Liver (tissue), 9 donors: ENCODE measurements around the gene TMEM101. TPM values are rescaled to one million over a fixed set of nuclear protein-coding genes. Genes with fewer than 3 reads are reported as not detected.

ENCODE experiments used
- DNase-seq: peaks from one replicate; pipeline ENCODE4 v3.0.0-alpha.2; 2017; ENCODE audit warnings: low spot score
- H3K27ac ChIP-seq, 2 donors: one replicate each; pipeline ENCODE4 v1.7.0; 2013; ENCODE audit warnings: inconsistent platforms in 2 of 2, low read length in 2 of 2, control low read depth in 1 of 2, low read depth in 1 of 2, mild to moderate bottlenecking in 1 of 2
- H3K27me3 ChIP-seq, 4 donors: one replicate each; pipeline versions ENCODE4 v1.6.1 to v1.7.0; 2013; ENCODE audit warnings: low read length in 3 of 4, inconsistent platforms in 1 of 4, mild to moderate bottlenecking in 1 of 4, moderate library complexity in 1 of 4; ENCODE audit not compliant: control insufficient read depth in 4 of 4, insufficient read depth in 4 of 4
- H3K36me3 ChIP-seq, 4 donors: one replicate each; pipeline versions ENCODE4 v1.6.1 to v1.7.0; 2013; ENCODE audit warnings: low read length in 3 of 4, mild to moderate bottlenecking in 3 of 4, low read depth in 1 of 4, moderate library complexity in 1 of 4; ENCODE audit not compliant: control insufficient read depth in 4 of 4, insufficient read depth in 3 of 4
- H3K4me1 ChIP-seq, 4 donors: one replicate each; pipeline versions ENCODE4 v1.6.1 to v1.7.0; 2013; ENCODE audit warnings: low read length in 3 of 4, mild to moderate bottlenecking in 3 of 4, moderate library complexity in 1 of 4; ENCODE audit not compliant: control insufficient read depth in 4 of 4, insufficient read depth in 4 of 4
- H3K4me3 ChIP-seq, 3 donors: one replicate each; pipeline versions ENCODE4 v1.6.1 to v1.7.0; 2013; ENCODE audit warnings: low read length in 3 of 3, control low read depth in 1 of 3, low read depth in 1 of 3, mild to moderate bottlenecking in 1 of 3
- H3K9ac ChIP-seq, 2 donors: one replicate each; pipeline ENCODE4 v1.7.0; 2013; ENCODE audit warnings: low read length in 2 of 2, mild to moderate bottlenecking in 2 of 2, moderate library complexity in 2 of 2, control low read depth in 1 of 2, low read depth in 1 of 2
- H3K9me3 ChIP-seq, 4 donors: one replicate each; pipeline versions ENCODE4 v1.6.1 to v1.7.0; 2013; ENCODE audit warnings: low read length in 3 of 4; ENCODE audit not compliant: control insufficient read depth in 4 of 4
- ATF3 ChIP-seq: IDR thresholded peaks from 2 replicates; pipeline ENCODE4 v1.6.1; 2016; ENCODE audit warnings: antibody characterized with exemption
- CTCF ChIP-seq: fragments of 150-350 bp; IDR thresholded peaks from 2 replicates; pipeline ENCODE4 v1.5.1; 2017; ENCODE audit warnings: improper control_type of control experiment, low read depth, low read length; ENCODE audit not compliant: missing input control
- EGR1 ChIP-seq, 2 donors: IDR thresholded peaks; 2 replicates each; pipeline ENCODE4 v1.6.1; 2016 to 2018; ENCODE audit warnings: antibody characterized with exemption in 2 of 2, low read depth in 2 of 2
- FOXA1 ChIP-seq: IDR thresholded peaks from 2 replicates; pipeline ENCODE4 v1.6.1; 2016; ENCODE audit warnings: antibody characterized with exemption
- FOXA2 ChIP-seq: IDR thresholded peaks from 2 replicates; pipeline ENCODE4 v1.6.1; 2016; ENCODE audit warnings: antibody characterized with exemption
- GABPA ChIP-seq, 2 donors: IDR thresholded peaks in 1 of 2; conservative IDR thresholded peaks in 1 of 2; 2 replicates each; pipeline ENCODE4 v1.6.1; 2016; ENCODE audit warnings: antibody characterized with exemption in 2 of 2, mild to moderate bottlenecking in 1 of 2, moderate library complexity in 1 of 2
- HNF4A ChIP-seq, 2 donors: conservative IDR thresholded peaks; 2 replicates each; pipeline ENCODE4 v1.6.1; 2016; ENCODE audit warnings: antibody characterized with exemption in 2 of 2, mild to moderate bottlenecking in 2 of 2
- HNF4G ChIP-seq: IDR thresholded peaks from 2 replicates; pipeline ENCODE4 v1.6.1; 2016; ENCODE audit warnings: antibody characterized with exemption
- JUND ChIP-seq, 2 donors: IDR thresholded peaks; 2 replicates each; pipeline ENCODE4 v1.6.1; 2016; ENCODE audit warnings: antibody characterized with exemption in 2 of 2
- MAX ChIP-seq: IDR thresholded peaks from 2 replicates; pipeline ENCODE4 v1.6.1; 2016; ENCODE audit warnings: antibody characterized with exemption
- NR2F2 ChIP-seq: IDR thresholded peaks from 2 replicates; pipeline ENCODE4 v1.6.1; 2016; ENCODE audit warnings: antibody characterized with exemption
- RAD21 ChIP-seq, 2 donors: IDR thresholded peaks; 2 replicates each; pipeline ENCODE4 v1.6.1; 2016; ENCODE audit warnings: antibody characterized with exemption in 2 of 2, mild to moderate bottlenecking in 2 of 2
- REST ChIP-seq: IDR thresholded peaks from 2 replicates; pipeline ENCODE4 v1.6.1; 2016; ENCODE audit warnings: antibody characterized with exemption, mild to moderate bottlenecking
- RXRA ChIP-seq, 2 donors: IDR thresholded peaks; 2 replicates each; pipeline ENCODE4 v1.6.1; 2017 to 2018; ENCODE audit warnings: antibody characterized with exemption in 2 of 2, mild to moderate bottlenecking in 1 of 2
- SP1 ChIP-seq: IDR thresholded peaks from 2 replicates; pipeline ENCODE4 v1.6.1; 2018; ENCODE audit warnings: antibody characterized with exemption, mild to moderate bottlenecking
- TAF1 ChIP-seq: conservative IDR thresholded peaks from 2 replicates; pipeline ENCODE4 v1.6.1; 2016; ENCODE audit warnings: antibody characterized with exemption, mild to moderate bottlenecking
- YY1 ChIP-seq: IDR thresholded peaks from 2 replicates; pipeline ENCODE4 v1.6.1; 2016; ENCODE audit warnings: antibody characterized with exemption, mild to moderate bottlenecking
- ZBTB33 ChIP-seq: IDR thresholded peaks from 2 replicates; pipeline ENCODE4 v1.6.1; 2016; ENCODE audit warnings: antibody characterized with exemption
- WGBS: extraction: QIAGEN DNeasy Blood & Tissue Kit; methylation state at CpG from one replicate; pipeline ENCODE4 v1.1.7; 2013; 5-methylcytosine and 5-hydroxymethylcytosine counted together
- polyA plus RNA-seq, 2 donors: library from polyadenylated mRNA; stranded (reverse) in 1 of 2; unstranded in 1 of 2; fragments of 200-250 nt in 1 of 2; fragments of >200 nt in 1 of 2; fragmentation: Nextera tagmentation in 1 of 2; extraction: Ambion mirVana in 1 of 2; gene quantifications; one replicate each; pipeline versions ENCODE4 v1.2.1 to v1.2.3, GENCODE V29; 2013 to 2015
- total RNA-seq, 2 donors: library from RNA; depleted of rRNA; stranded (reverse); fragments of >200 nt; gene quantifications; one replicate each; pipeline ENCODE4 v1.2.3, GENCODE V29; 2014
- donor health status: healthy.
- donor health status: healthy.
- donor health status: healthy.
- donor health status: healthy.
- donor health status: healthy.

Gene TMEM101
- total and polyA plus RNA-seq, 4 donors = 12.0 to 25.7 (median 21.4) TPM

- H3K9me3 ChIP-seq = no peaks in the 10 kb centered on the region
- under 1% methylated on average over 21 of the region's 21 CpGs for WGBS
- peaks cover 21 to 77% (median 58%) of the 10 kb centered on the region in 4 donors for H3K4me1 ChIP-seq
- no peak for DNase-seq
- H3K36me3 ChIP-seq = peaks cover 4 to 17% (median 13%) of the 10 kb centered on the region in 4 donors
- H3K27me3 ChIP-seq = no peaks in the 10 kb centered on the region
- H3K27ac ChIP-seq = peak overlapping the region; percentile 94 to 98
- peak overlapping the region; percentile 78 to 90 (median 81) for H3K4me3 ChIP-seq
- TF ChIP-seq ATF3 = no peak
- TF ChIP-seq FOXA1 = no peak
- TF ChIP-seq TAF1 = no peak
- no peak for TF ChIP-seq NR2F2
- TF ChIP-seq ZBTB33 = no peak
- TF ChIP-seq YY1 = no peak
- TF ChIP-seq SP1 = no peak
- TF ChIP-seq FOXA2 = no peak
- no peak for TF ChIP-seq MAX
- no peak for TF ChIP-seq HNF4G
- no peak for TF ChIP-seq HNF4A (conservative IDR thresholded peaks at IDR 0.05)
- TF ChIP-seq JUND (IDR thresholded peaks at IDR 0.05) = no peak
- no peak for TF ChIP-seq RAD21 (IDR thresholded peaks at IDR 0.05)
- TF ChIP-seq CTCF = no peak
- no peak for TF ChIP-seq GABPA (IDR thresholded peaks at IDR 0.05 in 1 of 2, conservative IDR thresholded peaks at IDR 0.05 in 1 of 2)
- no peak for TF ChIP-seq EGR1 (IDR thresholded peaks at IDR 0.05; ENCODE audit: low read depth in 2 of 2)
- TF ChIP-seq RXRA (IDR thresholded peaks at IDR 0.05) = no peak
- no peak for TF ChIP-seq REST
- peak overlapping the region in 1 of 2 donors; percentile 56 for H3K9ac ChIP-seq
These were observed 8.5 kb downstream of the TMEM101 start for GRCh38 chr17:44006272-44006597.
